Measurements from ENCODE around the gene B4GALT2. TPM values are rescaled to one million over a fixed set of nuclear protein-coding genes. Genes with fewer than 3 reads are reported as not detected.

Gene B4GALT2
- total RNA-seq, 2 experiments from 2014 or later: 0.57 to 1.4 TPM

GRCh38 chr1:43962324-43962723 lies 16.7 kb upstream of the B4GALT2 start:
- no peak overlapping the region for H3K27ac ChIP-seq (ENCODE audit: low read depth, low read length, poor library complexity, severe bottlenecking)
- TF ChIP-seq EZH2phosphoT487 (IDR thresholded peaks at IDR 0.05; ENCODE audit: borderline replicate concordance, low read depth, low read length) (no peak), CTCF (conservative IDR thresholded peaks at IDR 0.05; ENCODE audit: low read length) (no peak)
- no peaks in the 10 kb centered on the region; the same call in 1 of the 2 replicates for H4K20me1 ChIP-seq (ENCODE audit: insufficient read depth, low read length)
- peaks cover 17% of the 10 kb centered on the region; the same call in 1 of the 2 replicates for H3K36me3 ChIP-seq (ENCODE audit: insufficient read depth, low read length)
- no peaks in the 10 kb centered on the region for H3K9me2 ChIP-seq (ENCODE audit: insufficient read depth, low read length)
- no peaks in the 10 kb centered on the region for H3K4me1 ChIP-seq (ENCODE audit: insufficient read depth, low read length, poor library complexity, severe bottlenecking)
- intact Hi-C loops (cut with micrococcal nuclease; ENCODE audit: unreplicated experiment): no loop called here
- POLR2A ChIA-PET: no interaction called here
- H2AFZ ChIP-seq (ENCODE audit: low read length): no peak overlapping the region
- H3K4me3 ChIP-seq (ENCODE audit: low read depth, low read length, poor library complexity, severe bottlenecking): no peak overlapping the region
- H3K9me3 ChIP-seq (ENCODE audit: low read length): no peaks in the 10 kb centered on the region
- H3K4me2 ChIP-seq (ENCODE audit: low read length): no peak overlapping the region
- H3K79me2 ChIP-seq (ENCODE audit: insufficient read depth, low read depth, low read length): no peaks in the 10 kb centered on the region
- BruUV-seq (replicated peaks): no TSS peak
- DNase-seq (ENCODE audit: low spot score): no peak
- CTCF ChIA-PET (ENCODE audit: unreplicated experiment): no interaction called here

GRCh38 chr1:43963006-43963405 lies 16.0 kb upstream of the B4GALT2 start:
- TF ChIP-seq CTCF (conservative IDR thresholded peaks at IDR 0.05; ENCODE audit: low read length) (no peak), EZH2phosphoT487 (IDR thresholded peaks at IDR 0.05; ENCODE audit: borderline replicate concordance, low read depth, low read length) (no peak)
- no peaks in the 10 kb centered on the region for H3K4me1 ChIP-seq (ENCODE audit: insufficient read depth, low read length, poor library complexity, severe bottlenecking)
- no peak overlapping the region for H3K4me2 ChIP-seq (ENCODE audit: low read length)
- POLR2A ChIA-PET: no interaction called here
- no peaks in the 10 kb centered on the region for H3K9me2 ChIP-seq (ENCODE audit: insufficient read depth, low read length)
- DNase-seq (ENCODE audit: low spot score): no peak
- H3K9me3 ChIP-seq (ENCODE audit: low read length): no peaks in the 10 kb centered on the region
- no TSS peak for BruUV-seq (replicated peaks)
- CTCF ChIA-PET (ENCODE audit: unreplicated experiment): no interaction called here
- no peaks in the 10 kb centered on the region for H3K79me2 ChIP-seq (ENCODE audit: insufficient read depth, low read depth, low read length)
- intact Hi-C loops (cut with micrococcal nuclease; ENCODE audit: unreplicated experiment): no loop called here
- H3K27ac ChIP-seq (ENCODE audit: low read depth, low read length, poor library complexity, severe bottlenecking): no peak overlapping the region
- H3K4me3 ChIP-seq (ENCODE audit: low read depth, low read length, poor library complexity, severe bottlenecking): no peak overlapping the region
- H2AFZ ChIP-seq (ENCODE audit: low read length): no peak overlapping the region
- H3K36me3 ChIP-seq (ENCODE audit: insufficient read depth, low read length): peaks cover 11% of the 10 kb centered on the region; the same call in 1 of the 2 replicates
- no peaks in the 10 kb centered on the region for H4K20me1 ChIP-seq (ENCODE audit: insufficient read depth, low read length)

- H4K20me1 ChIP-seq (ENCODE audit: insufficient read depth, low read length): no peaks in the 10 kb centered on the region
- no TSS peak for BruUV-seq (replicated peaks)
- H3K27ac ChIP-seq (ENCODE audit: low read depth, low read length, poor library complexity, severe bottlenecking): no peak overlapping the region
- DNase-seq (ENCODE audit: low spot score): no peak
- intact Hi-C loops (cut with micrococcal nuclease; ENCODE audit: unreplicated experiment): no loop called here
- no peaks in the 10 kb centered on the region for H3K79me2 ChIP-seq (ENCODE audit: insufficient read depth, low read depth, low read length)
- H3K4me1 ChIP-seq (ENCODE audit: insufficient read depth, low read length, poor library complexity, severe bottlenecking): no peaks in the 10 kb centered on the region
- H3K4me3 ChIP-seq (ENCODE audit: low read depth, low read length, poor library complexity, severe bottlenecking): no peak overlapping the region
- H3K9me2 ChIP-seq (ENCODE audit: insufficient read depth, low read length): no peaks in the 10 kb centered on the region
- no peak overlapping the region for H3K4me2 ChIP-seq (ENCODE audit: low read length)
- no peaks in the 10 kb centered on the region for H3K9me3 ChIP-seq (ENCODE audit: low read length)
- H2AFZ ChIP-seq (ENCODE audit: low read length): no peak overlapping the region
- ChIA-PET CTCF (ENCODE audit: unreplicated experiment) (interaction anchor here (0.7 kb wide), 1 partner anchor 77 kb away, joined by 4 read pairs; no protein-coding TSS in a partner anchor), POLR2A (no interaction called here)
- TF ChIP-seq EZH2phosphoT487 (IDR thresholded peaks at IDR 0.05; ENCODE audit: borderline replicate concordance, low read depth, low read length) (no peak), CTCF (conservative IDR thresholded peaks at IDR 0.05; ENCODE audit: low read length) (no peak)
- H3K36me3 ChIP-seq (ENCODE audit: insufficient read depth, low read length): peaks cover 7% of the 10 kb centered on the region; the same call in 1 of the 2 replicates
These were observed 15.1 kb upstream of the B4GALT2 start for GRCh38 chr1:43963890-43964289.
